Spinal cord (tissue), 10 donors: ENCODE results near the gene RPL27A. TPM values are rescaled to one million over a fixed set of nuclear protein-coding genes. Genes with fewer than 3 reads are reported as not detected.

ENCODE experiments used
- DNase-seq, 6 donors: peaks; one replicate each; pipeline versions ENCODE4 v3.0.0 to v3.0.0-alpha.2; 2013 to 2015; ENCODE audit warnings: low spot score in 6 of 6, low read depth in 4 of 6
- H3K27ac ChIP-seq: one replicate; pipeline ENCODE4 v1.5.1; 2013; ENCODE audit warnings: low read depth, low read length, control low read depth
- H3K27me3 ChIP-seq: one replicate; pipeline ENCODE4 v1.6.1; 2013; ENCODE audit warnings: low read length; ENCODE audit not compliant: control insufficient read depth, insufficient read depth
- H3K36me3 ChIP-seq: one replicate; pipeline ENCODE4 v1.6.1; 2013; ENCODE audit warnings: low read length; ENCODE audit not compliant: control insufficient read depth, insufficient read depth
- H3K4me1 ChIP-seq: one replicate; pipeline ENCODE4 v1.6.1; 2013; ENCODE audit warnings: low read length; ENCODE audit not compliant: control insufficient read depth, insufficient read depth
- H3K4me3 ChIP-seq: one replicate; pipeline ENCODE4 v1.5.1; 2013; ENCODE audit warnings: low read depth, low read length, control low read depth
- H3K9me3 ChIP-seq: one replicate; pipeline ENCODE4 v1.6.1; 2013; ENCODE audit warnings: low read length; ENCODE audit not compliant: control insufficient read depth, insufficient read depth
- WGBS: methylation state at CpG from one replicate; pipeline ENCODE4 v1.1.5; 2013; ENCODE audit warnings: missing lambda C conversion rate; ENCODE audit not compliant: insufficient coverage; 5-methylcytosine and 5-hydroxymethylcytosine counted together
- long read RNA-seq, 4 donors: transcript quantifications; one replicate each; lab custom pipeline, GENCODE V29; 2026
- polyA plus RNA-seq, 2 donors: library from polyadenylated mRNA; unstranded; fragments of 120-200 nt; gene quantifications; one replicate each; pipeline ENCODE4 v1.2.1, GENCODE V29; 2013; ENCODE audit not compliant: insufficient read length in 2 of 2
- total RNA-seq, 2 donors: library from RNA; depleted of rRNA in 1 of 2; stranded (reverse); fragments of 120-200 nt in 1 of 2; fragments of >200 nt in 1 of 2; gene quantifications; one replicate each; pipeline versions ENCODE4 v1.2.3 to v1.2.4, GENCODE V29; 2013 to 2014
- donor health status: healthy.

Gene RPL27A
- 1,000 to 10,000 TPM in 1 of 2 donors, 100 to 1,000 TPM in 1; 507 to 1,424 TPM for total RNA-seq
- 1,000 to 10,000 TPM; 1,382 to 1,396 TPM for polyA plus RNA-seq
- long read RNA-seq, donor 1, full-length matches to known transcripts = 927 of 1,011 reads
- long read RNA-seq, donor 1, partial matches to known transcripts = 59 of 1,011 reads
- long read RNA-seq, donor 1, other reads (novel, unspliced or antisense) = 25 of 1,011 reads
- long read RNA-seq, donor 2, full-length matches to known transcripts = 409 of 446 reads
- long read RNA-seq, donor 2, partial matches to known transcripts = 14 of 446 reads
- long read RNA-seq, donor 2, other reads (novel, unspliced or antisense) = 23 of 446 reads
- long read RNA-seq, donor 3, full-length matches to known transcripts = 586 of 618 reads
- long read RNA-seq, donor 3, partial matches to known transcripts = 21 of 618 reads
- long read RNA-seq, donor 3, other reads (novel, unspliced or antisense) = 11 of 618 reads
- long read RNA-seq, donor 4, full-length matches to known transcripts = 3,974 of 4,439 reads
- long read RNA-seq, donor 4, partial matches to known transcripts = 248 of 4,439 reads
- long read RNA-seq, donor 4, other reads (novel, unspliced or antisense) = 217 of 4,439 reads

DNA sequence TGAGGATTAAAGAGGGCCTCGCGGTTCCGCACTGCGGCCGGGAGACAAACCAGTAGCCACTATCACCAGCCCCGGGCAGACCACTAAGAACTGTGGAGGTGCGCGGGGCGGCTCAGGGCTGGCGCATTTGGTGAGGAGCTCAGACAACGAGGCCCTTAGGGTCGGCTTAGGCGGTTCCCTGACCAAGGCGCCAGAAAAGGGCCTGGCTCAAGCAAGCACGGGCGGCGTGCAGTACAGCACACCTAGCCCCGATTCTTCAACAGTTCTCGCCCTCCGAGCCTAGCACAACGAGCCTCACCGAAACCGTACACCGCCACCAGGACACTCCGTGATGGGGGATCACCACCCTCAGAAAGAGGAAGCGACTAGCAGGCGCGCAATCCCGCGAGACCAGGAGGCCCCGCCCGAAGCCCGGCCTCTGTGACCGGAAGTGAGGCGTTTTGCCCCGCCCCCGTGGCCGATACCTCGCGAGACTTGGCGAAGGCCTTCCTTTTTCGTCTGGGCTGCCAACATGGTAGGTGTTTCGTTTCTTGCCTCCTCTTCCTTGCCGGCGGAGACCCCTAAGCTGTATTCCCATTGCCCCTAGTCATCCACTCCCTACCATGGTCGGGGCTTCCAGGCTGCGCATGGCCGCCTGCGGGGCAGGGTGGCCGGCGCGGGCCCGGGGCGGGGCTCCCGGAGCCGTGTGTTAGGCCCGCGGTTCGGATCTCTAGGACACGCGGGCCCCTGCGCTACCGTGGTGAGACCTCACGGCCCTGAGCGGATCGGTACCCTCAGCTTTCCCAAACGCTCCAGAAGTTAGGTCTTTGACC lies at the start of gene RPL27A, which contains the start of gene TRIM66:
Gene RPL27A (plus strand): TSS at position 490 of the 812 bp plus-strand sequence. CDS start 22 bp downstream, at position 512.
Gene TRIM66 (minus strand): TSS at position 363 of the 812 bp plus-strand sequence. CDS start 10,391 bp downstream, outside the sequence.
- peak; percentile 92 to 99 (median 96) for DNase-seq
- Histone ChIP-seq H3K27ac (peak within 1 kb of the TSS; percentile 98), H3K4me3 (peak within 1 kb of the TSS; percentile 100), H3K27me3 (no peaks in the 10 kb centered on the region), H3K9me3 (no peaks in the 10 kb centered on the region), H3K4me1 (peaks cover 16% of the 10 kb centered on the region), H3K36me3 (peaks cover 26% of the 10 kb centered on the region)
- WGBS = 0% methylated on average over 67 of the region's 67 CpGs

GRCh38 chr11:8634498-8634897 lies 48.1 kb upstream of the RPL27A start:
- no peaks in the 10 kb centered on the region for H3K27me3 ChIP-seq
- no peaks in the 10 kb centered on the region for H3K4me1 ChIP-seq
- WGBS = 93% methylated on average over 4 of the region's 6 CpGs

GRCh38 chr11:8636127-8636526 lies 46.5 kb upstream of the RPL27A start:
- H3K9me3 ChIP-seq = no peaks in the 10 kb centered on the region
- no peak overlapping the region for H3K27ac ChIP-seq
- H3K27me3 ChIP-seq = no peaks in the 10 kb centered on the region
- peaks cover 23% of the 10 kb centered on the region for H3K36me3 ChIP-seq
- DNase-seq = no peak
- H3K4me3 ChIP-seq = no peak overlapping the region
- H3K4me1 ChIP-seq = no peaks in the 10 kb centered on the region
- 93% methylated on average over 2 of the region's 2 CpGs for WGBS

More at GRCh38 chr11:8634498-8634897, 48.1 kb upstream of the RPL27A start:
- no peak for DNase-seq
- Histone ChIP-seq H3K9me3 (no peaks in the 10 kb centered on the region), H3K36me3 (peaks cover 18% of the 10 kb centered on the region), H3K27ac (no peak overlapping the region), H3K4me3 (no peak overlapping the region)

GRCh38 chr11:8638300-8638699 lies 44.3 kb upstream of the RPL27A start:
- no CpG with 5 or more reads among the region's 5 CpGs for WGBS
- Histone ChIP-seq H3K4me1 (no peaks in the 10 kb centered on the region), H3K9me3 (no peaks in the 10 kb centered on the region), H3K27ac (no peak overlapping the region), H3K36me3 (peaks cover 30% of the 10 kb centered on the region), H3K4me3 (no peak overlapping the region), H3K27me3 (no peaks in the 10 kb centered on the region)
- no peak for DNase-seq

- Histone ChIP-seq H3K27ac (no peak overlapping the region), H3K36me3 (peaks cover 30% of the 10 kb centered on the region), H3K4me3 (no peak overlapping the region), H3K4me1 (no peaks in the 10 kb centered on the region), H3K9me3 (no peaks in the 10 kb centered on the region), H3K27me3 (no peaks in the 10 kb centered on the region)
- 96% methylated on average over 3 of the region's 3 CpGs for WGBS
- DNase-seq = no peak
Measured at GRCh38 chr11:8639655-8640054, 42.9 kb upstream of the RPL27A start.

- no peak for DNase-seq
- no peak overlapping the region for H3K4me3 ChIP-seq
- no peak overlapping the region for H3K27ac ChIP-seq
- WGBS = 31% methylated on average over 4 of the region's 5 CpGs
- no peaks in the 10 kb centered on the region for H3K9me3 ChIP-seq
- peaks cover 30% of the 10 kb centered on the region for H3K36me3 ChIP-seq
- H3K27me3 ChIP-seq = no peaks in the 10 kb centered on the region
- no peaks in the 10 kb centered on the region for H3K4me1 ChIP-seq
Measured at GRCh38 chr11:8640267-8640906, 42.2 kb upstream of the RPL27A start.

GRCh38 chr11:8641332-8641731 lies 41.3 kb upstream of the RPL27A start:
- H3K9me3 ChIP-seq = no peaks in the 10 kb centered on the region
- no peaks in the 10 kb centered on the region for H3K27me3 ChIP-seq
- no peak overlapping the region for H3K4me3 ChIP-seq
- no peaks in the 10 kb centered on the region for H3K4me1 ChIP-seq
- H3K36me3 ChIP-seq = peaks cover 34% of the 10 kb centered on the region
- 100% methylated on average over 2 of the region's 2 CpGs for WGBS
- H3K27ac ChIP-seq = no peak overlapping the region
- DNase-seq = no peak

- 42% methylated on average over 5 of the region's 5 CpGs for WGBS
- peak in 2 of 6 donors; percentile 33 to 86 for DNase-seq
- Histone ChIP-seq H3K27me3 (no peaks in the 10 kb centered on the region), H3K36me3 (peaks cover 32% of the 10 kb centered on the region), H3K4me3 (no peak overlapping the region), H3K9me3 (no peaks in the 10 kb centered on the region), H3K27ac (no peak overlapping the region), H3K4me1 (no peaks in the 10 kb centered on the region)
Measured at GRCh38 chr11:8642196-8642841, 40.3 kb upstream of the RPL27A start.

GRCh38 chr11:8646873-8647272 lies 35.7 kb upstream of the RPL27A start:
- peaks cover 20% of the 10 kb centered on the region for H3K36me3 ChIP-seq
- no CpG with 5 or more reads among the region's 4 CpGs for WGBS
- no peak for DNase-seq
- no peak overlapping the region for H3K4me3 ChIP-seq
- H3K9me3 ChIP-seq = no peaks in the 10 kb centered on the region
- H3K4me1 ChIP-seq = no peaks in the 10 kb centered on the region
- no peaks in the 10 kb centered on the region for H3K27me3 ChIP-seq
- H3K27ac ChIP-seq = no peak overlapping the region
